DND-41 (cell line): ENCODE data around the gene PPFIBP1.

Experiments used
- ATAC-seq: fragments of 200-7000 bp; cut with Tn5 transposase; 3 replicates; pipeline ENCODE4 v1.9.1; 2021; ENCODE audit warnings: low read depth; ENCODE audit not compliant: insufficient read depth
- DNase-seq: peaks from one replicate; pipeline ENCODE4 v3.0.0-alpha.2; 2020
- H2AFZ ChIP-seq: 2 replicates; pipeline ENCODE4 v1.6.0; 2012; ENCODE audit warnings: low read depth, low read length
- H3K27ac ChIP-seq: 2 replicates; pipeline ENCODE4 v1.5.1; 2012; ENCODE audit warnings: low read length, inconsistent platforms
- H3K27me3 ChIP-seq: fragments of 200-600 bp; sonication (generic); 2 replicates; pipeline ENCODE4 v1.6.0; 2012; ENCODE audit warnings: low read length, mild to moderate bottlenecking, inconsistent platforms; ENCODE audit not compliant: insufficient read depth, poor library complexity
- H3K36me3 ChIP-seq: 2 replicates; pipeline ENCODE4 v1.5.1; 2012; ENCODE audit warnings: low read length, inconsistent platforms; ENCODE audit not compliant: insufficient read depth
- H3K4me1 ChIP-seq: 2 replicates; pipeline ENCODE4 v1.5.1; 2012; ENCODE audit warnings: mild to moderate bottlenecking, low read length; ENCODE audit not compliant: insufficient read depth
- H3K4me2 ChIP-seq: 2 replicates; pipeline ENCODE4 v1.6.0; 2012; ENCODE audit warnings: mild to moderate bottlenecking, moderate library complexity, low read length, inconsistent platforms; ENCODE audit not compliant: insufficient read depth
- H3K4me3 ChIP-seq, 2 experiments: fragments of 200-600 bp in 1 of 2; shearing (Covaris generic) in 1 of 2; 2 replicates each; pipeline ENCODE4 v1.5.1; 2012 to 2016; ENCODE audit warnings: inconsistent platforms in 2 of 2, low read length in 2 of 2, mild to moderate bottlenecking in 2 of 2, low read depth in 1 of 2, moderate library complexity in 1 of 2
- H3K79me2 ChIP-seq: 2 replicates; pipeline ENCODE4 v1.6.0; 2012; ENCODE audit warnings: low read length, inconsistent platforms; ENCODE audit not compliant: insufficient read depth
- H3K9ac ChIP-seq: 2 replicates; pipeline ENCODE4 v1.6.0; 2012; ENCODE audit warnings: low read depth, mild to moderate bottlenecking, inconsistent platforms, low read length, moderate library complexity
- H3K9me3 ChIP-seq: 2 replicates; pipeline ENCODE4 v1.5.1; 2012; ENCODE audit warnings: low read length, moderate library complexity, mild to moderate bottlenecking, inconsistent platforms; ENCODE audit not compliant: insufficient read depth, severe bottlenecking
- H4K20me1 ChIP-seq: 2 replicates; pipeline ENCODE4 v1.6.0; 2012; ENCODE audit warnings: low read length; ENCODE audit not compliant: insufficient read depth
- EZH2 ChIP-seq: IDR thresholded peaks from 3 replicates; pipeline ENCODE4 v1.6.1; 2012; ENCODE audit warnings: borderline replicate concordance, low read depth, mild to moderate bottlenecking, moderate library complexity, low read length, inconsistent platforms; ENCODE audit not compliant: severe bottlenecking
- TF ChIP-seq, protein P1 (sequence below): IDR thresholded peaks from 2 replicates; pipeline ENCODE4 v1.5.1; 2012; ENCODE audit warnings: borderline replicate concordance, low read length, moderate library complexity, mild to moderate bottlenecking; ENCODE audit not compliant: poor library complexity, severe bottlenecking; ENCODE audit errors: extremely low read depth

PPFIBP1 gene

DNA sequence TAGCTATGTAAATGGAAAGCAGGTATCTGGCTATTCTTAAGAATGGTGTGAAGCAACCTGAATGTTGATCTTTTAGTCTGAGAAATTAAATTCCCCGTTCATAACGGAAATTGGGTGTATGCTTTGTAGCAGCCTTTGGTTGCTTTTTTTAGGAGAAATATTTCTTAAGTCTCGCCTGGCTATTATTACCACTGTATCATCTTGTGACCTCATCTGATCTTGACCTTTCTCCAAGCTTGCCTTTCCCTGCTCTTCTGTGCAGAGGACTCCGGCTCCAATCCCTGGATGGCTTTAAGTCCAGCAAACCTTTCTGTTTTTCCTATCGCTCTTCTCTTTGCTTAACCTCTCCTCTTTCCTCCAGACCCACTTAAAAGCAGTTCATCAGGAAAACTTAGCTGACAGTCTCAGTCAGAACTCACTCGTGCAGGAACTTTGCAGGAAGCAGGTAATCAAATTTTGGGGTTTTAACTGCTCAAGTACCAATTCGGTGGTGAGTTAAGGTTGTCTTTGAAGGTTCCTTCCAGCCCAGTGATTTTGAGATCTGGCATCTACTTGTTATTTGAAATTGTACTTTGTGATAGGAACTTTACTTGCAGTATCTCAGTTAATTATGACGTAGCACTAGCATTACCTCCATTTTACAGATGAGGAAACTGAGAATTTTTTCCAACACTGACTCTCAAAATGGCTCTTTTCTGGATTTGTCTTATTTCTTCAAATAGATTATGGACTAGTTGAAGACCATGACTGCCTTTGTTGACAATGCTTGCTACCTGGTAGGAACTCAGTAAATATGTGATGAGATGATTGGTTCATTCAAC, 14.1 kb downstream of the PPFIBP1 start:
- no peak for DNase-seq
- Histone ChIP-seq H3K27me3 (no peaks in the 10 kb centered on the region), H3K36me3 (no peaks in the 10 kb centered on the region), H2AFZ (no peak overlapping the region), H3K27ac (no peak overlapping the region), H3K4me3 (no peak overlapping the region), H3K4me1 (peaks cover 27% of the 10 kb centered on the region), H4K20me1 (no peaks in the 10 kb centered on the region), H3K9me3 (no peaks in the 10 kb centered on the region), H3K79me2 (no peaks in the 10 kb centered on the region), H3K4me2 (no peak overlapping the region), H3K9ac (no peak overlapping the region)
- TF ChIP-seq, protein P1, sequence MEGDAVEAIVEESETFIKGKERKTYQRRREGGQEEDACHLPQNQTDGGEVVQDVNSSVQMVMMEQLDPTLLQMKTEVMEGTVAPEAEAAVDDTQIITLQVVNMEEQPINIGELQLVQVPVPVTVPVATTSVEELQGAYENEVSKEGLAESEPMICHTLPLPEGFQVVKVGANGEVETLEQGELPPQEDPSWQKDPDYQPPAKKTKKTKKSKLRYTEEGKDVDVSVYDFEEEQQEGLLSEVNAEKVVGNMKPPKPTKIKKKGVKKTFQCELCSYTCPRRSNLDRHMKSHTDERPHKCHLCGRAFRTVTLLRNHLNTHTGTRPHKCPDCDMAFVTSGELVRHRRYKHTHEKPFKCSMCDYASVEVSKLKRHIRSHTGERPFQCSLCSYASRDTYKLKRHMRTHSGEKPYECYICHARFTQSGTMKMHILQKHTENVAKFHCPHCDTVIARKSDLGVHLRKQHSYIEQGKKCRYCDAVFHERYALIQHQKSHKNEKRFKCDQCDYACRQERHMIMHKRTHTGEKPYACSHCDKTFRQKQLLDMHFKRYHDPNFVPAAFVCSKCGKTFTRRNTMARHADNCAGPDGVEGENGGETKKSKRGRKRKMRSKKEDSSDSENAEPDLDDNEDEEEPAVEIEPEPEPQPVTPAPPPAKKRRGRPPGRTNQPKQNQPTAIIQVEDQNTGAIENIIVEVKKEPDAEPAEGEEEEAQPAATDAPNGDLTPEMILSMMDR = no peak
- no peak for TF ChIP-seq EZH2
- ATAC-seq = no peak

GRCh38 chr12:27539191-27539631, 15.2 kb downstream of the PPFIBP1 start:
- H3K9me3 ChIP-seq = no peaks in the 10 kb centered on the region
- no peaks in the 10 kb centered on the region for H3K27me3 ChIP-seq
- H3K27ac ChIP-seq = no peak overlapping the region
- DNase-seq (no peak), ATAC-seq (no peak)
- no peak overlapping the region for H3K9ac ChIP-seq
- H3K4me3 ChIP-seq = no peak overlapping the region
- no peaks in the 10 kb centered on the region for H3K36me3 ChIP-seq
- no peak for TF ChIP-seq EZH2
- TF ChIP-seq, protein P1 = no peak
- no peaks in the 10 kb centered on the region for H4K20me1 ChIP-seq
- no peak overlapping the region for H3K4me2 ChIP-seq
- H3K79me2 ChIP-seq = no peaks in the 10 kb centered on the region
- H2AFZ ChIP-seq = no peak overlapping the region
- peaks cover 19% of the 10 kb centered on the region for H3K4me1 ChIP-seq

DNA sequence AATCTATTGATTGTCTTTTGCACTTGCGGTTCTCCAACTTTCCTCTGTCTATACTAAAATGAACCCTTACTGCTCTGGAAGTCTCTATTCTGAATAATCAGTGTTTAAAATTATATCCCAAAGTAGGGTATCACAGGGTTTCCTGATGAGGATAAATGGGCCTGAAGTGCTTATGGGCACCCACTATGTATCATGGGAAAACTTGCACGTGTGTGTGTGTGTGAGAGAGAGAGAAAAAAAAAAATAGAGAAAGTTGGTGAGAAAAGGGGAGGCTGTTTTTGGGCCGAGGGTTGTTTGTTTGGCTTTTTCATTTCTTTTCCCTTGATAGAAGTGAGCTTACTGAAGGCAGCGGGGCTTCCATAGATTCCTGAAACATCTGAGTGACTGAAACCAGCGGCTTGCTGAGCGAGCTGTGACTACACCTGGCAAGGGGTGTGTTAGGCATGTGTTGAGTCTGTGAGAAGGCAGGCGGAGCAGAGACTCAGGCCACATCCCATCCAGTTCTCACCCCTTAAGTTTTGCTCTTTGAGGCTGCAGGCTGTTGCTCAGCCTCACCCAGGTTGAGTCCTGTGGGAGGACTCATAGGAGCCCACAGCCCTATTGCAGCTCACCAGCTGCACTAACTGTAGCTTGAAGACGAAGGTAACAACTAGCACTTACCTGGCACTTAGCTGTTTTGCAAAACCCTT, 17.2 kb downstream of the PPFIBP1 start:
- H3K4me1 ChIP-seq = no peaks in the 10 kb centered on the region

More for the DNA sequence above, 17.2 kb downstream of the PPFIBP1 start:
- no peaks in the 10 kb centered on the region for H3K27me3 ChIP-seq
- H3K36me3 ChIP-seq = no peaks in the 10 kb centered on the region
- no peak for ATAC-seq
- H3K79me2 ChIP-seq = no peaks in the 10 kb centered on the region
- H3K27ac ChIP-seq = no peak overlapping the region
- H3K9me3 ChIP-seq = no peaks in the 10 kb centered on the region
- no peak overlapping the region for H3K4me3 ChIP-seq
- DNase-seq = no peak
- no peak overlapping the region for H2AFZ ChIP-seq
- no peaks in the 10 kb centered on the region for H4K20me1 ChIP-seq
- H3K4me2 ChIP-seq = no peak overlapping the region
- no peak overlapping the region for H3K9ac ChIP-seq
- TF ChIP-seq, protein P1 = no peak
- no peak for TF ChIP-seq EZH2
